Measurements from ENCODE around the gene TEKTIP1.

Gene TEKTIP1

DNA sequence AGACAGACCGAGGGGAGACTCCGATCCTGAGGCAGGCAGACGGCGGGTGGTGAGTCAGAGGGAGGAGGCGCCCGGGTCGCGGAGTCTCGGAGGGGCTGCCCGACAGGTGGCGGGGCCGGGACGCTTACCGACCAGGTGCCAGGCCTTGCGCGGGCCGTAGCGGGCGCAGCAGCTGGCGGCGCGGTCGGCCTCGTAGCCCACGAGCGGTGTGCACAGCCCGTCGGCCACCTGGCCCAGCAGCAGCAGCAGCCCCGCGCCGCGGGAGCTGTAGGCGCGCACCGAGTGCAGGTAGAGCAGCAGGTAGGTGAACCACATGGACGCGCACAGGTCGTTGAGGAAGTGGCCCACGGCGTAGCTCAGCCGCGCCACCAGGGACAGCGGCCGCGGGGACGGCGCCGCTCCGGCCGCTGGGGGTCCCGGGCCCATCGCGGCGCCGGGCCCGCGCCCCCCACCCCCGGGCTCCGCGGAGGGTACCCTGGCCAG, 18.0 kb downstream of the TEKTIP1 start:
- no peak for TF ChIP-seq FOXP2 (optimal IDR thresholded peaks at IDR 0.05; ENCODE audit: borderline replicate concordance, extremely low read depth, extremely low read length, insufficient read depth)
- TF ChIP-seq, protein P1, sequence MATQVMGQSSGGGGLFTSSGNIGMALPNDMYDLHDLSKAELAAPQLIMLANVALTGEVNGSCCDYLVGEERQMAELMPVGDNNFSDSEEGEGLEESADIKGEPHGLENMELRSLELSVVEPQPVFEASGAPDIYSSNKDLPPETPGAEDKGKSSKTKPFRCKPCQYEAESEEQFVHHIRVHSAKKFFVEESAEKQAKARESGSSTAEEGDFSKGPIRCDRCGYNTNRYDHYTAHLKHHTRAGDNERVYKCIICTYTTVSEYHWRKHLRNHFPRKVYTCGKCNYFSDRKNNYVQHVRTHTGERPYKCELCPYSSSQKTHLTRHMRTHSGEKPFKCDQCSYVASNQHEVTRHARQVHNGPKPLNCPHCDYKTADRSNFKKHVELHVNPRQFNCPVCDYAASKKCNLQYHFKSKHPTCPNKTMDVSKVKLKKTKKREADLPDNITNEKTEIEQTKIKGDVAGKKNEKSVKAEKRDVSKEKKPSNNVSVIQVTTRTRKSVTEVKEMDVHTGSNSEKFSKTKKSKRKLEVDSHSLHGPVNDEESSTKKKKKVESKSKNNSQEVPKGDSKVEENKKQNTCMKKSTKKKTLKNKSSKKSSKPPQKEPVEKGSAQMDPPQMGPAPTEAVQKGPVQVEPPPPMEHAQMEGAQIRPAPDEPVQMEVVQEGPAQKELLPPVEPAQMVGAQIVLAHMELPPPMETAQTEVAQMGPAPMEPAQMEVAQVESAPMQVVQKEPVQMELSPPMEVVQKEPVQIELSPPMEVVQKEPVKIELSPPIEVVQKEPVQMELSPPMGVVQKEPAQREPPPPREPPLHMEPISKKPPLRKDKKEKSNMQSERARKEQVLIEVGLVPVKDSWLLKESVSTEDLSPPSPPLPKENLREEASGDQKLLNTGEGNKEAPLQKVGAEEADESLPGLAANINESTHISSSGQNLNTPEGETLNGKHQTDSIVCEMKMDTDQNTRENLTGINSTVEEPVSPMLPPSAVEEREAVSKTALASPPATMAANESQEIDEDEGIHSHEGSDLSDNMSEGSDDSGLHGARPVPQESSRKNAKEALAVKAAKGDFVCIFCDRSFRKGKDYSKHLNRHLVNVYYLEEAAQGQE (IDR thresholded peaks at IDR 0.05; ENCODE audit: insufficient read depth in 1 of 2, low read depth in 2 of 2, low read length in 2 of 2): peak; percentile 58 to 80; a peak in 3 of 4 replicates

DNA sequence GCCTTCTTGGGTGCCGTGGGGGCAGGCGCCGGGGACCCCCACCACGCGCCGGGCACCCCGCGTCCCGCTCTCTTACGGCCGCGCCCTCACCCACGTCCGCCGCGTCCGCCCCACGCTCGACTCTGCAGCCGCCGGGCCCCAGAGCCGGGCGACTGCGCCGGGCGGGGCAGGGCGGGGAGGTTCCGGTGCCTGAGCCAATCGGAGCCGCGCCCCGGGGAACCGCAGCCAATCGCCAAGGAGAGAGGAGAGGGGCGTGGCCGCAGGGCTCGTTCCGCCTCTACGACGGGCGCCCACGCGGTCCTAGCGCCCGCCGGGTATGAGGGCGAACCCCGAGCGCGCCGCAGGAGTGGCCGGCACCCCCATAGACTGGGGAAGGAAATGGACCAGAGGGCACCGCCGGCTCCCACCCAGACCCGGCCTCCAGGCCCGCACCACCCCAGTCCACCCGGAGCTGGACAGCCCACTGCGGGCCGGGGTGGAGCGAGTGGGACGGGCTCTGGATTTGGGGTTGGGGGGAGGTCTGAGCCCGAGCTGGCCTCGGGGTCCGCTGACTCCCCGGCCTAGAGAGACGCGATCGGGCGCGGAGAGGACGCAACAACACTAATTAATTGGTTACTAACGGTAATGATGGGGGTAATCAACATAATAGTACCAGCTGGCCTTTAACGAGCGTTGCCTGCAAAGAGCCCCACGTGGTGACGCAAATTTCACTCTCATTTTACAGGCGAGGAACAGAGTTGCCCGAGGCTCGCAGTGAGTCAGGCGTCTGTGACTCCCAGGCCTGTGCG, 18.7 kb downstream of the TEKTIP1 start, which contains the start of gene MFSD12:
MFSD12 (minus strand) TSS at position 126 of the 788 bp plus-strand sequence. CDS start 183 bp downstream, outside the sequence.
- TF ChIP-seq FOXP2 (optimal IDR thresholded peaks at IDR 0.05; ENCODE audit: borderline replicate concordance, extremely low read depth, extremely low read length, insufficient read depth): peak; percentile 83
- peak; percentile 75 for TF ChIP-seq POLR2AphosphoS5 (IDR thresholded peaks at IDR 0.05; ENCODE audit: low read depth, low read length)
- peak; percentile 77 for TF ChIP-seq TAF1 (IDR thresholded peaks at IDR 0.05; ENCODE audit: borderline replicate concordance, insufficient read depth, low read length)
- TF ChIP-seq, protein P1 (IDR thresholded peaks at IDR 0.05; ENCODE audit: insufficient read depth in 1 of 2, low read depth in 2 of 2, low read length in 2 of 2): no peak
- TF ChIP-seq SIN3A (IDR thresholded peaks at IDR 0.05; ENCODE audit: borderline replicate concordance, insufficient read depth, low read length): no peak

GRCh38 chr19:3563709-3564524, 24.9 kb downstream of the TEKTIP1 start:
- TF ChIP-seq SIN3A (IDR thresholded peaks at IDR 0.05; ENCODE audit: borderline replicate concordance, insufficient read depth, low read length) (no peak), FOXP2 (optimal IDR thresholded peaks at IDR 0.05; ENCODE audit: borderline replicate concordance, extremely low read depth, extremely low read length, insufficient read depth) (no peak)

GRCh38 chr19:3565139-3565538, 26.2 kb downstream of the TEKTIP1 start:
- TF ChIP-seq POLR2AphosphoS5 (IDR thresholded peaks at IDR 0.05; ENCODE audit: low read depth, low read length) (no peak), TAF1 (IDR thresholded peaks at IDR 0.05; ENCODE audit: borderline replicate concordance, insufficient read depth, low read length) (no peak), FOXP2 (optimal IDR thresholded peaks at IDR 0.05; ENCODE audit: borderline replicate concordance, extremely low read depth, extremely low read length, insufficient read depth) (no peak), SIN3A (IDR thresholded peaks at IDR 0.05; ENCODE audit: borderline replicate concordance, insufficient read depth, low read length) (no peak)
- TF ChIP-seq, protein P1 (IDR thresholded peaks at IDR 0.05; ENCODE audit: insufficient read depth in 1 of 2, low read depth in 2 of 2, low read length in 2 of 2): no peak

DNA sequence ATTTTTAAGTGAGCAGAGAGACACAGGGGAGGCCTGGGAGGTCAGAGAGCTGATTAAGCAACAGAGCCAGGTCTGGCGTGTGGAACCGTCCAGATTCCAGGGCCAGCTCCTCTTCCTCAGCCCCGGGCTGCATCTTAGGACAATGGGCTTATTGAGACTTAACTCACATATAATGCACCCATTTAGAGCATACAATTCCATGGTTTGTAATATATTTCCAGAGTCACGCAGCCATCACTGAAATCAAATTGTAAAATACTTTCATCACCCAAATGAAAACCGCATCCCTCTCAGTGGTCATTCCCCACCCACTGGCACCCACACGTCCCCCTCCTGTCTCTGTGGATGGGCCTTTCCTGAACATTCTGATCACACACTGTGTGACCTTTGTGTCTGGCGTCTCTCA, 31.6 kb downstream of the TEKTIP1 start:
- TF ChIP-seq SIN3A (IDR thresholded peaks at IDR 0.05; ENCODE audit: borderline replicate concordance, insufficient read depth, low read length) (no peak), FOXP2 (optimal IDR thresholded peaks at IDR 0.05; ENCODE audit: borderline replicate concordance, extremely low read depth, extremely low read length, insufficient read depth) (no peak), POLR2AphosphoS5 (IDR thresholded peaks at IDR 0.05; ENCODE audit: low read depth, low read length) (no peak), TAF1 (IDR thresholded peaks at IDR 0.05; ENCODE audit: borderline replicate concordance, insufficient read depth, low read length) (no peak)
- TF ChIP-seq, protein P1 (IDR thresholded peaks at IDR 0.05; ENCODE audit: insufficient read depth in 1 of 2, low read depth in 2 of 2, low read length in 2 of 2): no peak

Data from PFSK-1 (cell line).